ENCODE measurements around the gene RHOB.

GRCh38 chr2:20436716-20437470 is 10.0 kb upstream of the RHOB start:
- TF ChIP-seq, protein P1, sequence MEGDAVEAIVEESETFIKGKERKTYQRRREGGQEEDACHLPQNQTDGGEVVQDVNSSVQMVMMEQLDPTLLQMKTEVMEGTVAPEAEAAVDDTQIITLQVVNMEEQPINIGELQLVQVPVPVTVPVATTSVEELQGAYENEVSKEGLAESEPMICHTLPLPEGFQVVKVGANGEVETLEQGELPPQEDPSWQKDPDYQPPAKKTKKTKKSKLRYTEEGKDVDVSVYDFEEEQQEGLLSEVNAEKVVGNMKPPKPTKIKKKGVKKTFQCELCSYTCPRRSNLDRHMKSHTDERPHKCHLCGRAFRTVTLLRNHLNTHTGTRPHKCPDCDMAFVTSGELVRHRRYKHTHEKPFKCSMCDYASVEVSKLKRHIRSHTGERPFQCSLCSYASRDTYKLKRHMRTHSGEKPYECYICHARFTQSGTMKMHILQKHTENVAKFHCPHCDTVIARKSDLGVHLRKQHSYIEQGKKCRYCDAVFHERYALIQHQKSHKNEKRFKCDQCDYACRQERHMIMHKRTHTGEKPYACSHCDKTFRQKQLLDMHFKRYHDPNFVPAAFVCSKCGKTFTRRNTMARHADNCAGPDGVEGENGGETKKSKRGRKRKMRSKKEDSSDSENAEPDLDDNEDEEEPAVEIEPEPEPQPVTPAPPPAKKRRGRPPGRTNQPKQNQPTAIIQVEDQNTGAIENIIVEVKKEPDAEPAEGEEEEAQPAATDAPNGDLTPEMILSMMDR (IDR thresholded peaks at IDR 0.05), result no peak
- no peak for TF ChIP-seq EZH2 (IDR thresholded peaks at IDR 0.05; ENCODE audit: borderline replicate concordance, insufficient read depth, low read depth, low read length, poor library complexity, severe bottlenecking)
